GM12874 (cell line): ENCODE data around the gene LSM3.

Experiments
- CTCF ChIP-seq: IDR thresholded peaks from 2 replicates; pipeline ENCODE4 v1.5.1; 2011; ENCODE audit warnings: low read depth, mild to moderate bottlenecking, control low read depth, low read length, moderate library complexity; ENCODE audit not compliant: insufficient read depth

LSM3 gene

DNA sequence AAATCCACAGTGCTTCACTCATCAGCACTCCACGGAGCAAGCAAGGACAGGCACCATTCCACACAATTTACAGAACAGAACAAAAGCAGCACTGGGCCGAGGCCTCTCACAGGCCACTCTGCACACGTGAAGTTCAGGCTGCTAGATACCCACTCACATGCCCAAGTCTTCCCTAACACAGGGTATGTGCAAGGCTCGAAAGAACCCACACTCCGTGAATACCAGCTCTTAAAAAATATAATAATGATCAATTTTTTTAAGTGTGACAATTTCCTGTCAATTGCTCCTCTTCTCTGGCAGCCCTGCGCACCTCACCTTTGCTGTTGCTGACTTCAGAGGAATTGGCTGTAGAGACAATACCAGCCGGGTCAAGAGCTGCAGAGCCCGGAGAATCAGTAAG, 19.2 kb upstream of the LSM3 start:
- no peak for TF ChIP-seq CTCF

GRCh38 chr3:14161282-14161681, 17.3 kb upstream of the LSM3 start:
- no peak for TF ChIP-seq CTCF

DNA sequence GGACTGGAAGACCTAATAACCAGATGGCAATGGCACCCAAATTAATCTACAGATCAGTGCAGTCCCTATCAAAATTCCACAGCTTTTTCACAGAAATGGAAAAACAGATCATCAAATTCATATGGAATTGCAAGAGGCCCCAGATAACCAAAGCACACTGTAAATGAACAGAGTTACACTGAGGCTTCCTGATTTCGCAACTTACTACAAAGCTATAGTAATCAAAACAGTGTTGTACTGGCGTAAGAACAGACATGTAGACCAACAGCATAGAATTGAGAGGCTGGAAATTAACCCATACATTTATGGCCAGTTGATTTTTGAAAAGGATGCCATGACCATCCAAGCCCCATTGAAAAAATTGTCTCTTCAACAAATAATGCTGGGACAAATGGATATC, 16.4 kb upstream of the LSM3 start:
- TF ChIP-seq CTCF = no peak

GRCh38 chr3:14166877-14167603, 11.6 kb upstream of the LSM3 start:
- TF ChIP-seq CTCF = no peak

GRCh38 chr3:14169435-14169834, 9.2 kb upstream of the LSM3 start:
- no peak for TF ChIP-seq CTCF

- TF ChIP-seq CTCF = no peak
These were observed 8.7 kb upstream of the LSM3 start for GRCh38 chr3:14169871-14170270.

- no peak for TF ChIP-seq CTCF
These were observed 8.0 kb upstream of the LSM3 start for GRCh38 chr3:14170531-14171159.
